ENCODE measurements around the gene RPEL1.

RPEL1 gene

DNA sequence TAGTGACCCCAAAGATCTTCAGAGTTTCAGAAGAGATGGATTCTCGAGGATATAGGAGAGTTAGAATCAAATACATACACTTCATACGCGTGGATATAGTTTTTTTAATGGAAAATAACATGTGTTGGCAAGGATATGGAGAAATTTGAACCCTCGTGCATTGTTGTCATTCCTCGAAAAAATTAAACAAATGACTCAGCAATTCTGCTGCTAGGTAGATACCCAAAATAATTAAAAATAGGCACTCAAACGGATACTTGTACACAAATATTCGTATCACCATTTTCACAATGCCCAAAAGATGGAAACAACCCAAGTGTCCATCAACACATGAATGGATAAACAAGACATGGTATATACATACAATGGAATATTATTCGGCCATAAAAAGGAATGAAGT lies 47.0 kb upstream of the RPEL1 start:
- no peak for TF ChIP-seq EZH2 (optimal IDR thresholded peaks at IDR 0.05; ENCODE audit: low read depth, low read length)
- no peak for TF ChIP-seq EZH2phosphoT487 (IDR thresholded peaks at IDR 0.05; ENCODE audit: low read length)
- TF ChIP-seq, protein P1, sequence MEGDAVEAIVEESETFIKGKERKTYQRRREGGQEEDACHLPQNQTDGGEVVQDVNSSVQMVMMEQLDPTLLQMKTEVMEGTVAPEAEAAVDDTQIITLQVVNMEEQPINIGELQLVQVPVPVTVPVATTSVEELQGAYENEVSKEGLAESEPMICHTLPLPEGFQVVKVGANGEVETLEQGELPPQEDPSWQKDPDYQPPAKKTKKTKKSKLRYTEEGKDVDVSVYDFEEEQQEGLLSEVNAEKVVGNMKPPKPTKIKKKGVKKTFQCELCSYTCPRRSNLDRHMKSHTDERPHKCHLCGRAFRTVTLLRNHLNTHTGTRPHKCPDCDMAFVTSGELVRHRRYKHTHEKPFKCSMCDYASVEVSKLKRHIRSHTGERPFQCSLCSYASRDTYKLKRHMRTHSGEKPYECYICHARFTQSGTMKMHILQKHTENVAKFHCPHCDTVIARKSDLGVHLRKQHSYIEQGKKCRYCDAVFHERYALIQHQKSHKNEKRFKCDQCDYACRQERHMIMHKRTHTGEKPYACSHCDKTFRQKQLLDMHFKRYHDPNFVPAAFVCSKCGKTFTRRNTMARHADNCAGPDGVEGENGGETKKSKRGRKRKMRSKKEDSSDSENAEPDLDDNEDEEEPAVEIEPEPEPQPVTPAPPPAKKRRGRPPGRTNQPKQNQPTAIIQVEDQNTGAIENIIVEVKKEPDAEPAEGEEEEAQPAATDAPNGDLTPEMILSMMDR (IDR thresholded peaks at IDR 0.05; ENCODE audit: low read length) = no peak
- no peaks in the 10 kb centered on the region for H3K79me2 ChIP-seq (ENCODE audit: low read length)
- peaks cover 14% of the 10 kb centered on the region for H3K4me1 ChIP-seq (ENCODE audit: low read length)
- H3K4me2 ChIP-seq (ENCODE audit: low read depth, low read length) = no peak overlapping the region
- H3K27ac ChIP-seq (ENCODE audit: low read length) = no peak overlapping the region
- no peaks in the 10 kb centered on the region for H3K9me3 ChIP-seq (replicated peaks; ENCODE audit: insufficient read depth, low read length)
- no peak overlapping the region for H3K9ac ChIP-seq (ENCODE audit: low read length)
- H3K9me2 ChIP-seq (replicated peaks; ENCODE audit: insufficient read depth, low read length) = no peaks in the 10 kb centered on the region
- H3K36me3 ChIP-seq (replicated peaks; ENCODE audit: insufficient read depth, low read length) = no peaks in the 10 kb centered on the region
- peaks cover 6% of the 10 kb centered on the region; the same call in 1 of the 2 replicates for H3F3A ChIP-seq (ENCODE audit: insufficient read depth, low read length)
- H3K27me3 ChIP-seq (replicated peaks; ENCODE audit: insufficient read depth, low read length) = no peaks in the 10 kb centered on the region
- no peak for DNase-seq
- no peaks in the 10 kb centered on the region; the same call in 1 of the 2 replicates for H4K20me1 ChIP-seq (ENCODE audit: insufficient read depth, low read length)
- H2AFZ ChIP-seq (ENCODE audit: low read length) = no peak overlapping the region
- no peak overlapping the region for H3K4me3 ChIP-seq (ENCODE audit: low read length)

DNA sequence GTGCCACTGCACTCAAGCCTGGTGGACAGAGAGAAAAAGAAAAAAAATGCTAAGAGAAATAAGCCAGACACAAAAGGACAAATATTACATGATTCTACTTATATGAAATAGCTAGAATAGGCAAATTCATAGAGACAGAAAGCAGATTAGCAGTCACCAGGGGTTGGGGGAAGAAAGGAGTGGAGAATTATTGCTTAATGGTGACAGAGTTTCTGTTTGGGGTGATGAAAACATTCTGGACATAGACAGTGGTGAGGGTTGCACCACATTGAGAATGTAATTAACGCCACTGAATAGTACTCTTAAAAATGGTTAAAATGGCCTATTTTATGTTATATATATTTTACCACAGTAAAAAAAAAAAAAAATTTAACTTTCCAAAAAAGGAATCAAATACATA lies 46.2 kb upstream of the RPEL1 start:
- H3K79me2 ChIP-seq (ENCODE audit: low read length) = no peaks in the 10 kb centered on the region

DNA sequence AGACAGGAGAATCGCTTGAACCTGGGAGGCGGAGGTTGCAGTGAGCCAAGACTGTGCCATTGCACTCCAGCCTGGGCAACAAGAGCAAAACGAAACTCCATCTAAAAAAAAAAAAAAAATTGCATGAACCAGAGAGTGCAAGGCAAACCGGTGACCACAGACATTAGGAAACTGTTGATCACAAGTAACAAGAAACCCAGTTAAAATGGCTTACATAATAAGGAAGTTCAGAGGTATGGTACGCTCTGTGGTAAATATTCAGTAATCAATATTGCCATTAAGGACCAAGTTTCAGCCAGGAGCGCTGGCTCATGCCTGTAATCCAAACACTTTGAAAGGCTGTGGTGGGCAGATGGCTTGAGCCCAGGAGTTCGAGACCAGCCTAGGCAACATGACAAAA lies 43.4 kb upstream of the RPEL1 start:
- no peak overlapping the region for H2AFZ ChIP-seq (ENCODE audit: low read length)
- H3K9me3 ChIP-seq (replicated peaks; ENCODE audit: insufficient read depth, low read length) = no peaks in the 10 kb centered on the region
- no peaks in the 10 kb centered on the region for H3K27me3 ChIP-seq (replicated peaks; ENCODE audit: insufficient read depth, low read length)
- no peaks in the 10 kb centered on the region for H4K20me1 ChIP-seq (ENCODE audit: insufficient read depth, low read length)
- no peak overlapping the region for H3K4me2 ChIP-seq (ENCODE audit: low read depth, low read length)
- no peaks in the 10 kb centered on the region for H3K79me2 ChIP-seq (ENCODE audit: low read length)
- TF ChIP-seq, protein P1 (IDR thresholded peaks at IDR 0.05; ENCODE audit: low read length) = no peak
- TF ChIP-seq EZH2 (optimal IDR thresholded peaks at IDR 0.05; ENCODE audit: low read depth, low read length) (no peak), EZH2phosphoT487 (IDR thresholded peaks at IDR 0.05; ENCODE audit: low read length) (no peak)
- H3F3A ChIP-seq (ENCODE audit: insufficient read depth, low read length) = no peaks in the 10 kb centered on the region
- no peak overlapping the region for H3K4me3 ChIP-seq (ENCODE audit: low read length)
- H3K36me3 ChIP-seq (replicated peaks; ENCODE audit: insufficient read depth, low read length) = no peaks in the 10 kb centered on the region
- no peak overlapping the region for H3K27ac ChIP-seq (ENCODE audit: low read length)
- no peak overlapping the region for H3K9ac ChIP-seq (ENCODE audit: low read length)
- peaks cover 1% of the 10 kb centered on the region for H3K4me1 ChIP-seq (ENCODE audit: low read length)
- no peak for DNase-seq
- H3K9me2 ChIP-seq (replicated peaks; ENCODE audit: insufficient read depth, low read length) = no peaks in the 10 kb centered on the region

More for the DNA sequence above, 46.2 kb upstream of the RPEL1 start:
- peaks cover 6% of the 10 kb centered on the region; the same call in 1 of the 2 replicates for H3F3A ChIP-seq (ENCODE audit: insufficient read depth, low read length)
- H3K9ac ChIP-seq (ENCODE audit: low read length) = no peak overlapping the region
- no peaks in the 10 kb centered on the region for H3K27me3 ChIP-seq (replicated peaks; ENCODE audit: insufficient read depth, low read length)
- TF ChIP-seq EZH2 (optimal IDR thresholded peaks at IDR 0.05; ENCODE audit: low read depth, low read length) (no peak), EZH2phosphoT487 (IDR thresholded peaks at IDR 0.05; ENCODE audit: low read length) (no peak)
- TF ChIP-seq, protein P1 (IDR thresholded peaks at IDR 0.05; ENCODE audit: low read length) = no peak
- H3K9me3 ChIP-seq (replicated peaks; ENCODE audit: insufficient read depth, low read length) = no peaks in the 10 kb centered on the region
- H3K4me2 ChIP-seq (ENCODE audit: low read depth, low read length) = no peak overlapping the region
- no peak overlapping the region for H3K4me3 ChIP-seq (ENCODE audit: low read length)
- H3K9me2 ChIP-seq (replicated peaks; ENCODE audit: insufficient read depth, low read length) = no peaks in the 10 kb centered on the region
- no peak overlapping the region for H2AFZ ChIP-seq (ENCODE audit: low read length)
- no peaks in the 10 kb centered on the region for H4K20me1 ChIP-seq (ENCODE audit: insufficient read depth, low read length)
- no peak for DNase-seq
- peaks cover 12% of the 10 kb centered on the region for H3K4me1 ChIP-seq (ENCODE audit: low read length)
- H3K36me3 ChIP-seq (replicated peaks; ENCODE audit: insufficient read depth, low read length) = no peaks in the 10 kb centered on the region
- no peak overlapping the region for H3K27ac ChIP-seq (ENCODE audit: low read length)

Measured in MM.1S (cell line).